ENCODE results near the gene DCC.

DNA sequence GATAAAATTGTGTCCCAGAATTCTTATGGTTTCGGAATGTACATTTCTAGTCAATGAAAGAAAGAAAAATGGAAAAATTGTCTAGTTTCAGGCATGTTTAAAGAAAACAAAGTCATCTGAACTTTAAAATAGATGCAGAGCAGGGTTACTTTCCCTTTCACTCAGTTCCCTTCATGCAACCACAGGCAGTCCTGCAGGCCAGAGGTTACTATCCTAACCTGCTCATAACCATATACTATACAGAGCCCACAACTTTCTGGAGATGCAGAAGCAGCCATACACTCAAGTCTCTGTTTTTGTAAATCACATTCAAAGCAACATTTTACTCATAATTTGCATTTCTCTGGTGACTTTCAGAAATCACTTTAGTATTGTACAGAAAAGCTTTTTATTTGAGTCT lies 1194.2 kb downstream of the DCC start:
- TF ChIP-seq, protein P1, sequence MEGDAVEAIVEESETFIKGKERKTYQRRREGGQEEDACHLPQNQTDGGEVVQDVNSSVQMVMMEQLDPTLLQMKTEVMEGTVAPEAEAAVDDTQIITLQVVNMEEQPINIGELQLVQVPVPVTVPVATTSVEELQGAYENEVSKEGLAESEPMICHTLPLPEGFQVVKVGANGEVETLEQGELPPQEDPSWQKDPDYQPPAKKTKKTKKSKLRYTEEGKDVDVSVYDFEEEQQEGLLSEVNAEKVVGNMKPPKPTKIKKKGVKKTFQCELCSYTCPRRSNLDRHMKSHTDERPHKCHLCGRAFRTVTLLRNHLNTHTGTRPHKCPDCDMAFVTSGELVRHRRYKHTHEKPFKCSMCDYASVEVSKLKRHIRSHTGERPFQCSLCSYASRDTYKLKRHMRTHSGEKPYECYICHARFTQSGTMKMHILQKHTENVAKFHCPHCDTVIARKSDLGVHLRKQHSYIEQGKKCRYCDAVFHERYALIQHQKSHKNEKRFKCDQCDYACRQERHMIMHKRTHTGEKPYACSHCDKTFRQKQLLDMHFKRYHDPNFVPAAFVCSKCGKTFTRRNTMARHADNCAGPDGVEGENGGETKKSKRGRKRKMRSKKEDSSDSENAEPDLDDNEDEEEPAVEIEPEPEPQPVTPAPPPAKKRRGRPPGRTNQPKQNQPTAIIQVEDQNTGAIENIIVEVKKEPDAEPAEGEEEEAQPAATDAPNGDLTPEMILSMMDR (optimal IDR thresholded peaks at IDR 0.05 in 1 of 3, IDR thresholded peaks at IDR 0.05 in 1 of 3, conservative IDR thresholded peaks at IDR 0.05 in 1 of 3; ENCODE audit: extremely low read depth in 1 of 3, insufficient read depth in 2 of 3, low read length in 3 of 3): no peak
- TF ChIP-seq EZH2 (IDR thresholded peaks at IDR 0.05; ENCODE audit: low read length): no peak

Measured in keratinocyte (primary cell).